RWPE2 (cell line): Measurements from ENCODE around the gene LRP1.

Experiments used
- ATAC-seq: fragments of 200-7000 bp; cut with Tn5 transposase; 3 replicates; pipeline ENCODE4 v1.9.1; 2021; ENCODE audit warnings: low read depth
- DNase-seq: peaks from one replicate; pipeline ENCODE4 v3.0.0-alpha.2; 2020; ENCODE audit warnings: low spot score
- H3K27ac ChIP-seq: fragments of 450-650 bp; 2 replicates; pipeline ENCODE4 v1.5.1; 2017; ENCODE audit warnings: mild to moderate bottlenecking; ENCODE audit not compliant: poor library complexity, severe bottlenecking
- H3K27me3 ChIP-seq: fragments of 250-450 bp; sonication (Bioruptor Pico); 2 replicates; pipeline ENCODE4 v1.5.1; 2021; ENCODE audit warnings: mild to moderate bottlenecking, moderate library complexity; ENCODE audit not compliant: insufficient read depth, poor library complexity, severe bottlenecking
- H3K36me3 ChIP-seq: fragments of 250-450 bp; sonication (Bioruptor Pico); 2 replicates; pipeline ENCODE4 v1.5.1; 2020; ENCODE audit warnings: low read depth, mild to moderate bottlenecking, moderate library complexity
- H3K4me1 ChIP-seq: fragments of 250-450 bp; sonication (Bioruptor Pico); 2 replicates; pipeline ENCODE4 v1.5.1; 2021; ENCODE audit warnings: mild to moderate bottlenecking, moderate library complexity; ENCODE audit not compliant: insufficient read depth, poor library complexity, severe bottlenecking
- H3K4me3 ChIP-seq: fragments of 250-450 bp; sonication (Bioruptor Pico); 2 replicates; pipeline ENCODE4 v1.5.1; 2021; ENCODE audit warnings: mild to moderate bottlenecking, moderate library complexity; ENCODE audit not compliant: severe bottlenecking
- H3K9me3 ChIP-seq: fragments of 250-450 bp; sonication (Bioruptor Pico); 2 replicates; pipeline ENCODE4 v1.5.1; 2021; ENCODE audit warnings: mild to moderate bottlenecking, moderate library complexity; ENCODE audit not compliant: severe bottlenecking
- TF ChIP-seq, protein P1 (sequence below): fragments of 450-650 bp; IDR thresholded peaks from one replicate; pipeline ENCODE4 v1.5.1; 2017; ENCODE audit warnings: mild to moderate bottlenecking, moderate library complexity; ENCODE audit not compliant: poor library complexity, severe bottlenecking

Gene LRP1

GRCh38 chr12:57151741-57152630 lies 23.7 kb downstream of the LRP1 start:
- Histone ChIP-seq H3K36me3 (peaks cover 14% of the 10 kb centered on the region), H3K27me3 (no peaks in the 10 kb centered on the region), H3K9me3 (no peaks in the 10 kb centered on the region), H3K4me3 (no peak overlapping the region), H3K27ac (peak overlapping the region; percentile 47), H3K4me1 (peaks cover 27% of the 10 kb centered on the region)
- peak; percentile 94 for ATAC-seq
- TF ChIP-seq, protein P1, sequence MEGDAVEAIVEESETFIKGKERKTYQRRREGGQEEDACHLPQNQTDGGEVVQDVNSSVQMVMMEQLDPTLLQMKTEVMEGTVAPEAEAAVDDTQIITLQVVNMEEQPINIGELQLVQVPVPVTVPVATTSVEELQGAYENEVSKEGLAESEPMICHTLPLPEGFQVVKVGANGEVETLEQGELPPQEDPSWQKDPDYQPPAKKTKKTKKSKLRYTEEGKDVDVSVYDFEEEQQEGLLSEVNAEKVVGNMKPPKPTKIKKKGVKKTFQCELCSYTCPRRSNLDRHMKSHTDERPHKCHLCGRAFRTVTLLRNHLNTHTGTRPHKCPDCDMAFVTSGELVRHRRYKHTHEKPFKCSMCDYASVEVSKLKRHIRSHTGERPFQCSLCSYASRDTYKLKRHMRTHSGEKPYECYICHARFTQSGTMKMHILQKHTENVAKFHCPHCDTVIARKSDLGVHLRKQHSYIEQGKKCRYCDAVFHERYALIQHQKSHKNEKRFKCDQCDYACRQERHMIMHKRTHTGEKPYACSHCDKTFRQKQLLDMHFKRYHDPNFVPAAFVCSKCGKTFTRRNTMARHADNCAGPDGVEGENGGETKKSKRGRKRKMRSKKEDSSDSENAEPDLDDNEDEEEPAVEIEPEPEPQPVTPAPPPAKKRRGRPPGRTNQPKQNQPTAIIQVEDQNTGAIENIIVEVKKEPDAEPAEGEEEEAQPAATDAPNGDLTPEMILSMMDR = no peak
- no peak for DNase-seq

DNA sequence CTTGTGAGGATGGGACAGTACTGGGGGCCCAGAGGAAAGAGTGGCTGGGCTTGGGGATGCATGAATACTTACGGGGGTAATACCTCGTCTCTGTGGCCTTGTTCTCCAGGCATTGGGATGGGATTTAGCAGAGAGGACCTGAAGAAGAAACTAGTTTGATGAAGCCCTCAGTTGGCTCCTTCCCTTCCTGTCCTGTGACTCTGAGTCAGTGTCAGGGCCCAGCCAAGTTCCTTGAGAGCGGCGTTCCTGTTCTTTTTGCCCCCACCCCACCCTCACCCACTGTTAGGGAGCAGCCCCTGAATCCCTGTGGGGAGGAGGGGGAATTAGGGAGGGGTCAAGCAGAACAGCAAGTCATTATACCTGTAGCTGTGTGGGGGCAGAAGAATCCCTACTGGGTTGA lies 24.4 kb downstream of the LRP1 start:
- Histone ChIP-seq H3K27me3 (no peaks in the 10 kb centered on the region), H3K9me3 (no peaks in the 10 kb centered on the region), H3K4me3 (no peak overlapping the region), H3K4me1 (peaks cover 27% of the 10 kb centered on the region), H3K27ac (peak overlapping the region; percentile 47), H3K36me3 (peaks cover 16% of the 10 kb centered on the region)
- TF ChIP-seq, protein P1 = no peak
- ATAC-seq = no peak
- no peak for DNase-seq

DNA sequence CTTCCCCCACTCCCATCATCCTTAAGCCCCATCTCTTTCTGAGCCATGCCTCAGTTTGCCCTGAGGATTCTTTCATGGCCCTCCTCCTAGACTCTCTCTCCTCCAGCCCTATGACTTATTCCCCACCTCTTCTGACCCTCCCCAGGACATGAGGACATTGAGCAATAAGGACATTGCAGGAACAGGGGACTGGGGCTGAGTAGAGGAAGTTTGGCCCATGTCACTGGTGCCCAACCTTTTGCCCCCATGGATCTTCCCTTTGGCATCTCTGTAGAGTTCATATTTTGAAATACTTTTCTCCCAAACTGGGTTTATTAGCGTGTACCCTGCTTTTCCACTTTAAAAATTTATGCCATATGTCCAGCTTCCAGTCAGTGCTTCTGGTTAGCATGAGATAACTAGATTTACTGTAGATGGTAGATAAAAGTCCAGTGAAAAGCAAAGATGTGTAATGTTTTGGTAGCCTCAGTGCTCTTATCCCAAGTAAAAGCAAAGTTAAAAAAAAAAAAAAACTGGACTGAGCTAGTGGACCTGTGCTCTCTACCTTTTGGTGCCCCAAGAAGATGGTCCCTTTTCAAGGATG lies 25.2 kb downstream of the LRP1 start:
- H3K9me3 ChIP-seq = no peaks in the 10 kb centered on the region
- ATAC-seq (no peak), DNase-seq (no peak)
- no peak overlapping the region for H3K4me3 ChIP-seq
- no peaks in the 10 kb centered on the region for H3K27me3 ChIP-seq
- no peak overlapping the region for H3K27ac ChIP-seq
- peaks cover 26% of the 10 kb centered on the region for H3K4me1 ChIP-seq
- peaks cover 16% of the 10 kb centered on the region for H3K36me3 ChIP-seq
- TF ChIP-seq, protein P1 = no peak

GRCh38 chr12:57154076-57154475 lies 25.8 kb downstream of the LRP1 start:
- no peak for ATAC-seq
- no peak for DNase-seq
- Histone ChIP-seq H3K4me1 (peaks cover 20% of the 10 kb centered on the region), H3K9me3 (no peaks in the 10 kb centered on the region), H3K27ac (no peak overlapping the region), H3K4me3 (no peak overlapping the region), H3K27me3 (no peaks in the 10 kb centered on the region), H3K36me3 (peaks cover 16% of the 10 kb centered on the region)
- TF ChIP-seq, protein P1 = no peak
